Vagina (tissue), 2 donors: Measurements from ENCODE around the gene GRIK4.

Experiments used
- CTCF ChIP-seq, 3 experiments: fragments of 450-650 bp in 2 of 3; fragments of 200-600 bp in 1 of 3; sonication (generic) in 1 of 3; IDR thresholded peaks; one replicate each; pipeline ENCODE4 v1.5.1; 2017 to 2019; ENCODE audit warnings: antibody characterized with exemption in 3 of 3, mild to moderate bottlenecking in 2 of 3, moderate library complexity in 2 of 3
- POLR2A ChIP-seq, 2 donors: fragments of 450-650 bp; IDR thresholded peaks; one replicate each; pipeline ENCODE4 v1.6.1; 2017; ENCODE audit warnings: antibody characterized with exemption in 2 of 2, mild to moderate bottlenecking in 2 of 2, moderate library complexity in 2 of 2

GRCh38 chr11:120590472-120590871, 78.9 kb downstream of the GRIK4 start:
- no peak for TF ChIP-seq CTCF (IDR thresholded peaks at IDR 0.05)
- no peak for TF ChIP-seq POLR2A (IDR thresholded peaks at IDR 0.05)
